GM18507 (cell line): ENCODE measurements around the gene SIAH1.
"Not testable (repeated sequence)": the region's sequence is repeated elsewhere in the genome, so short reads cannot be mapped to it uniquely, and the experiment has no call there.

Source experiments
- DNase-seq: peaks from one replicate; pipeline ENCODE4 v3.0.0; 2011; ENCODE audit warnings: low read depth; ENCODE audit not compliant: insufficient read length; ENCODE audit errors: extremely low spot score
- FAIRE-seq: peaks from 2 replicates; lab custom pipeline; 2011; peaks lifted over from hg19 to GRCh38; lab: Jason Lieb, UNC

SIAH1 gene

GRCh38 chr16:48394355-48394703 is 9.1 kb upstream of the SIAH1 start:
- no peak for DNase-seq
- no peak for FAIRE-seq

DNA sequence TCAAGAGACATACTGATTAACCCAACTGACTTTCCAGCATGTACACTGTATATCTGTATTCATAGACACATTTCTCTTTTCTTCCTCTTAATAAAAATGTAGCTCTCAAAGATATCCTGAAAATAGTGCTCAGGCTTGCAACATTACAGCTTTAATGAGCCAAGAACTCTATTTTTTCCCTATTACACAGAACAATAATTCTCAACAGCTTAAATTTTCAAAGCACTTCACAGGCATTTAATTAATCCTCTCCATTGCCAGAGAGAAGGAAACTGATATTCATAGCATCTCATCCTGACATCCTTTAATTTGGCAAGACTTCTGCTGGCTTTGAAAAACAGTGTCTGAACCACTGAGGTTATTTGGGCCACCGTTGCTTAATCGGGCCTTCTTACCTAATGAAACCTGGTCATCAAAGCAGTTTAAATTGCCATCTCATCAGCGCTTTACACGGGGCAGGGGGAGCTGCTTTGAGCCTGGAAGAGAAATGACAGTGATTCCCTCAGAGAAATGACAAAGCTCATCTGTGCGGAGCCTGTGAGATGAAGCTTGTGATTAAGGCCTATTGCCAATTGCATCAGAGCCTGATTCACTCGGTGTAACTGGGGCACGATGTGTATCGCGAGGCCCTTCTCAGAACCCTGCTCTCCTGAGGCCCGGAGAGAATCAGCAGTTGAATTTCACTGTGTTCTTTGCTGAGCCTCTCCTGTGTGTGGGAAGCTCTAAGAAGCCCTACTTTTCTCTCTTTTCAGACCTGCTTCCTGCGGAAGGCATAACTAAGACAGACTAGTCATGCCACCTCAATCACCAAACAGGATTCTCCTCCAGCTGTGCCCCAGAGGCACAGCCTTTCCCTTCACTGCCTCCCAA is 8.5 kb upstream of the SIAH1 start:
- no peak for DNase-seq
- FAIRE-seq = no peak

DNA sequence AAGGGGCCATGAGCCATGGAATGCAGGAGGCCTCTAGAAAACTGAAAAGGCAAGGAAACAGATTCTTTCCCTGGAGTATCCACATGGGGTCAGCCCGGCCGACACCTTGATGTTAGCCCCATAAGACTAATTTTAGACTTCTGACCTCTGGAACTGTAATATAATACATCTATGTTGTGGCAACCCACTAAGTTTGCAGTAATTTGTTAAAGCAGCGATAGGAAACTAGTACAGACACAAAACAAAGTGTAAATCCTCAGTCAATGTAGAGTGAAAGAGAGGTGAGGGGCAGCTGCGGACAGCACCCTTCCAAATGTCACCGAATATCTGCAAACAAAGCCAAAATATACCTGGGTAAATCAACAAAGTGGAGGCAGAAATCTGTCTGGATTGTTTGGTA is 7.2 kb upstream of the SIAH1 start:
- FAIRE-seq (no peak), DNase-seq (no peak)

DNA sequence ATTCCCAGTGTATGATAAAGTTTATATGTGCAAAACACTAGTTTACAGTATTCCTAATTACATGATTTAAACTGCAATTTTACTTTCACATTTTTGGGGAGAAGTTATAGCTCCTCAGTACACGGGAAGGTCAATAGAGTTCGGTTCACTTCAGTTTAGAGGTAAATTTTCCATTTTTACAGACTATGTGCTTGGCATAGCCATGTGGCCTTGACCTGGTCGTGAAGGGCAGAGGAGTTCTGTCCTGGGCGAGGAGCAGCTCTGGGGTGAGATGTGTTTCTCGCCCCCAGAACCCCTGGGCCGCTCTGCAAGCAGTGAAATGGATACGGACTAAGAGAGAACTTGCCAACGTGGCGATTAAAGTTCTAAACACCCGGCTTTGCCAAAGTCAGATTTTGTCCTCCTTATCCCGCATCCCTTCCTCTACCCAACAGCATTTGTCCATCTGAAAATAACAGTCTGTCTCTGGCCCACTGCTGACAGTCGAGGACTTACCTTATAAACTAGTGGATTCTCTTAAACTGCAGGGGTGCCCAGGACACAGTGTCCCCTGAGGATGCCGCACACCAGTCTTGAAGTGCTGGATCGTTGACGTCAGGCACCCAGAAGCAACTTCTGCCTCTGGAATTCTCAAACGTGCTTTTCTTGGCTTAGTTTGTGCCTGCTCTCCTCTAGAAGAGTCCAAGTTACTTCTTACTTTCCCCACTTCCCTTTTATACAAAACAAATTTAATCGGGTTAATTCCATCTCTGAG is 1.5 kb upstream of the SIAH1 start:
- no peak for FAIRE-seq

GRCh38 chr16:48384520-48385252 is 527 bp downstream of the SIAH1 start:
- FAIRE-seq = no peak
- no peak for DNase-seq

More for the DNA sequence above, 1.5 kb upstream of the SIAH1 start:
- no peak for DNase-seq

- no peak for DNase-seq
- FAIRE-seq = peak; percentile 57
Observed at GRCh38 chr16:48383877-48384519, 1.2 kb downstream of the SIAH1 start.

GRCh38 chr16:48383009-48383876 is 2.0 kb downstream of the SIAH1 start:
- DNase-seq (no peak), FAIRE-seq (no peak)

- FAIRE-seq (no peak), DNase-seq (no peak)
Observed at GRCh38 chr16:48382131-48382530, 3.1 kb downstream of the SIAH1 start.

- FAIRE-seq = no peak
- DNase-seq = no peak
Observed at GRCh38 chr16:48381201-48381600, 4.0 kb downstream of the SIAH1 start.

GRCh38 chr16:48378836-48379235 is 6.4 kb downstream of the SIAH1 start:
- FAIRE-seq = no peak
- no peak for DNase-seq

DNA sequence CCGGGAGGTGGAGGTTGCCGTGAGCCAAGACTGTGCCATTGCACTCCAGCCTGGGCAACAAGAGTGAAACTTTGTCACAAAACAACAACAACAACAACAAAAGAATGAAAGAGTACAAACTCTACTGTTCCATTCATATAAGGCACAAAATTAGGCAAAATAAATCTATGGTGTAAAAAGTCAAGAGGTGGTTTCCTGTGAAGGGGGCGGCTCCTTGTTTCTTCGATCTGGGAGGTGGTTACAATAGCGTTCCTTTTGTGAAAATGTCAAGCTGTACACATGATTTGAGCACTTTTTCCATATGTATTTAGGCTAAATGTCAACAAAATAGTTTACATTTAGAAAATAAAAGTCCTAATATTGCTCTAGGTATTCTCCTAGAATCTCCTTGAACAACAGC is 6.9 kb downstream of the SIAH1 start:
- FAIRE-seq (no peak), DNase-seq (no peak)

DNA sequence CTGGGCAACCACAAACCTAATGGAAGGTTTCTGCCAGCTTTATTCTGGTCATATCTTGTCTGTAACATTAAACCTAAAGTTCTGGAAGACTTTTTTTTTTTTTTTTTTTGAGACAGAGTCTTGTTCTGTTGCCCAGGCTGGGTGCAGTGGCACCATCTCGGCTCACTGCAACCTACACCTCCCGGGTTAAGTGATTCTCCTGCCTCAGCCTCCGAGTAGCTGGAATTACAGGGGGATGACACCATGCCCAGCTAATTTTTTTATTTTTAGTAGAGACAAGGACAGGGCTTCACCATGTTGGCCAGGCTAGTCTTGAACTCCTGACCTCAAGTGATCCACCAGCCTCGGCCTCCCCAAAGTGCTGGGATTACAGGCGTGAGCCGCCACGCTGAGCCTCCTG is 7.9 kb downstream of the SIAH1 start:
- not testable (repeated sequence) for DNase-seq, FAIRE-seq

- no peak for DNase-seq
- FAIRE-seq = no peak
Observed at GRCh38 chr16:48374255-48374654, 11.0 kb downstream of the SIAH1 start.

- peak; percentile 12 for FAIRE-seq
- DNase-seq = no peak
Observed at GRCh38 chr16:48373258-48374029, 11.8 kb downstream of the SIAH1 start.

GRCh38 chr16:48372744-48373143 is 12.5 kb downstream of the SIAH1 start:
- DNase-seq = no peak
- FAIRE-seq = no peak

DNA sequence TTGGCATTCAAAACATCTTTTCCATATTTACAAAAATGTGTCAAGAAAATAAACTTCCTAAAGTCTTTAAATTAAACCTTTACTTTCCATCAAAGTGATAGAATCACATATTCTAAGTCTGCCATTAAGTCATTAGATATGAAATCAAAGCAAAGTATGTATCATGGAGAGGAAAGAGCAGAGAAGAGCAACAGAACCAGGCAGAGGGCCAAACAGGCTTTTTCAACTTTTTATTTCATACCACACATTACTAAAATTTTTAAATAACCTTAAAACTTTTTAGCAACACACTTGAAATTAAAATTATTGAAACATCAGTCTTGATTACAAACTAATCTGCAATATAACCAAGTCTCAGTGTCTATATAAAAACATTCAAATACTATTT is 13.8 kb downstream of the SIAH1 start:
- DNase-seq (no peak), FAIRE-seq (no peak)

- not testable (repeated sequence) for FAIRE-seq, DNase-seq
Observed at GRCh38 chr16:48370668-48371392, 14.4 kb downstream of the SIAH1 start.

GRCh38 chr16:48370229-48370628 is 15.0 kb downstream of the SIAH1 start:
- DNase-seq (no peak), FAIRE-seq (no peak)
